Osteoblast (primary cell): ENCODE data around the gene SLC9C1. TPM values are rescaled to one million over a fixed set of nuclear protein-coding genes. Genes with fewer than 3 reads are reported as not detected.
A peak's percentile ranks its signal among the peaks of the same experiment; 100 is the strongest.

Experiments
- DNase-seq: peaks from one replicate; pipeline ENCODE4 v3.0.0; 2011; ENCODE audit warnings: low spot score, mixed read lengths; ENCODE audit not compliant: insufficient read length; ENCODE audit errors: missing footprints
- H2AFZ ChIP-seq: 2 replicates; pipeline ENCODE4 v1.6.0; 2011; ENCODE audit warnings: mild to moderate bottlenecking, low read length
- H3K27ac ChIP-seq: 2 replicates; pipeline ENCODE4 v1.5.1; 2011; ENCODE audit warnings: mild to moderate bottlenecking, low read depth, low read length, moderate library complexity
- H3K27me3 ChIP-seq: 2 replicates; pipeline ENCODE4 v1.6.0; 2012; ENCODE audit warnings: mild to moderate bottlenecking, control low read depth, inconsistent platforms, low read length, moderate library complexity; ENCODE audit not compliant: insufficient read depth
- H3K36me3 ChIP-seq: 2 replicates; pipeline ENCODE4 v1.5.1; 2011; ENCODE audit warnings: mild to moderate bottlenecking, low read length, control low read depth, moderate library complexity; ENCODE audit not compliant: insufficient read depth
- H3K4me1 ChIP-seq: 2 replicates; pipeline ENCODE4 v1.5.1; 2011; ENCODE audit warnings: mild to moderate bottlenecking, low read length, control low read depth, moderate library complexity; ENCODE audit not compliant: insufficient read depth
- H3K4me2 ChIP-seq: 2 replicates; pipeline ENCODE4 v1.6.0; 2011; ENCODE audit warnings: mild to moderate bottlenecking, low read length; ENCODE audit not compliant: insufficient read depth
- H3K4me3 ChIP-seq: fragments of 200-600 bp; sonication (generic); 3 replicates; pipeline ENCODE4 v1.5.1; 2012; ENCODE audit warnings: mild to moderate bottlenecking, low read length, inconsistent platforms; ENCODE audit not compliant: insufficient read depth
- H3K79me2 ChIP-seq: 2 replicates; pipeline ENCODE4 v1.6.0; 2012; ENCODE audit warnings: mild to moderate bottlenecking, low read length, control low read depth, inconsistent platforms; ENCODE audit not compliant: insufficient read depth
- H3K9me3 ChIP-seq: 2 replicates; pipeline ENCODE4 v1.5.1; 2011; ENCODE audit warnings: low read depth, low read length, control low read depth
- H4K20me1 ChIP-seq: 2 replicates; pipeline ENCODE4 v1.6.0; 2012; ENCODE audit warnings: mild to moderate bottlenecking, low read length, control low read depth; ENCODE audit not compliant: insufficient read depth
- CTCF ChIP-seq: IDR thresholded peaks from 2 replicates; pipeline ENCODE4 v1.5.1; 2011; ENCODE audit warnings: mild to moderate bottlenecking, low read depth, low read length, moderate library complexity; ENCODE audit errors: extremely low read depth
- total RNA-seq: library from RNA; depleted of rRNA; stranded (reverse); fragments of >200 nt; gene quantifications from 2 replicates; pipeline ENCODE4 v1.2.3, GENCODE V29; 2012

Gene SLC9C1
- total RNA-seq: not detected in 2 replicates

- H2AFZ ChIP-seq: peak within 1 kb of the TSS; percentile 99
- no peaks in the 10 kb centered on the region for H3K9me3 ChIP-seq
- no peaks in the 10 kb centered on the region for H3K79me2 ChIP-seq
- H3K4me3 ChIP-seq: peak within 1 kb of the TSS; percentile 85
- H3K36me3 ChIP-seq: no peaks in the 10 kb centered on the region
- H3K27ac ChIP-seq: peak within 1 kb of the TSS; percentile 54
- H3K27me3 ChIP-seq: peaks cover 2% of the 10 kb centered on the region
- peak; percentile 76 for TF ChIP-seq CTCF
- H3K4me2 ChIP-seq: peak within 1 kb of the TSS; percentile 99
- H4K20me1 ChIP-seq: no peaks in the 10 kb centered on the region
- DNase-seq: peak; percentile 84
- H3K4me1 ChIP-seq: peaks cover 8% of the 10 kb centered on the region
These were observed at the start of gene SLC9C1 for GRCh38 chr3:112293368-112294321. Gene SLC9C1, minus strand, starts transcription at chr3:112294216. Its CDS starts 7,425 bp downstream, at chr3:112286791.

- Histone ChIP-seq H3K79me2 (no peaks in the 10 kb centered on the region), H3K36me3 (no peaks in the 10 kb centered on the region), H3K27ac (no peak overlapping the region), H3K4me1 (no peaks in the 10 kb centered on the region), H3K4me3 (no peak overlapping the region), H2AFZ (no peak overlapping the region), H4K20me1 (no peaks in the 10 kb centered on the region), H3K4me2 (no peak overlapping the region), H3K27me3 (peaks cover 27% of the 10 kb centered on the region), H3K9me3 (no peaks in the 10 kb centered on the region)
- no peak for TF ChIP-seq CTCF
- DNase-seq: no peak
These were observed 47.4 kb upstream of the SLC9C1 start for GRCh38 chr3:112341386-112341785.

- no peak for DNase-seq
- Histone ChIP-seq H3K79me2 (no peaks in the 10 kb centered on the region), H3K36me3 (no peaks in the 10 kb centered on the region), H2AFZ (no peak overlapping the region), H3K4me2 (no peak overlapping the region), H3K4me1 (no peaks in the 10 kb centered on the region), H4K20me1 (no peaks in the 10 kb centered on the region), H3K9me3 (no peaks in the 10 kb centered on the region), H3K4me3 (no peak overlapping the region), H3K27me3 (peaks cover 43% of the 10 kb centered on the region), H3K27ac (no peak overlapping the region)
- TF ChIP-seq CTCF: no peak
These were observed 45.6 kb upstream of the SLC9C1 start for GRCh38 chr3:112339609-112340008.

- Histone ChIP-seq H3K27ac (no peak overlapping the region), H3K4me1 (no peaks in the 10 kb centered on the region), H3K36me3 (no peaks in the 10 kb centered on the region), H2AFZ (no peak overlapping the region), H4K20me1 (no peaks in the 10 kb centered on the region), H3K9me3 (no peaks in the 10 kb centered on the region), H3K79me2 (no peaks in the 10 kb centered on the region), H3K4me2 (no peak overlapping the region), H3K27me3 (peaks cover 45% of the 10 kb centered on the region), H3K4me3 (no peak overlapping the region)
- TF ChIP-seq CTCF: no peak
- DNase-seq: no peak
These were observed 45.1 kb upstream of the SLC9C1 start for GRCh38 chr3:112339134-112339533.
